GM12865 (cell line): ENCODE data around the gene LURAP1L.
A peak's percentile ranks its signal among the peaks of the same experiment; 100 is the strongest.

Experiments used
- DNase-seq: peaks from one replicate; pipeline ENCODE4 v3.0.0; 2010; ENCODE audit warnings: low read depth
- H3K4me3 ChIP-seq: 2 replicates; pipeline ENCODE4 v1.5.1; 2011; ENCODE audit warnings: mild to moderate bottlenecking, low read depth, low read length, control low read depth
- CTCF ChIP-seq: IDR thresholded peaks from 2 replicates; pipeline ENCODE4 v1.5.1; 2011; ENCODE audit warnings: low read length, control low read depth, low read depth, inconsistent platforms; ENCODE audit not compliant: insufficient read depth; ENCODE audit errors: missing control alignments

Gene LURAP1L

GRCh38 chr9:12784461-12785259 is 9.8 kb downstream of the LURAP1L start:
- TF ChIP-seq CTCF, result no peak
- H3K4me3 ChIP-seq, result no peak overlapping the region
- DNase-seq, result peak; percentile 63

GRCh38 chr9:12785260-12785770 is 10.5 kb downstream of the LURAP1L start:
- no peak for TF ChIP-seq CTCF
- DNase-seq, result no peak
- H3K4me3 ChIP-seq, result no peak overlapping the region

- TF ChIP-seq CTCF, result no peak
- no peak for DNase-seq
- no peak overlapping the region for H3K4me3 ChIP-seq
These were observed 11.1 kb downstream of the LURAP1L start for GRCh38 chr9:12785941-12786340.

GRCh38 chr9:12790001-12790400 is 15.2 kb downstream of the LURAP1L start:
- TF ChIP-seq CTCF, result no peak

GRCh38 chr9:12790883-12791282 is 16.1 kb downstream of the LURAP1L start:
- no peak overlapping the region for H3K4me3 ChIP-seq
- DNase-seq, result no peak
- no peak for TF ChIP-seq CTCF

More at GRCh38 chr9:12790001-12790400, 15.2 kb downstream of the LURAP1L start:
- H3K4me3 ChIP-seq, result no peak overlapping the region
- DNase-seq, result no peak

- no peak for DNase-seq
- no peak for TF ChIP-seq CTCF
These were observed 19.4 kb downstream of the LURAP1L start for GRCh38 chr9:12794101-12794799.

More at GRCh38 chr9:12794101-12794799, 19.4 kb downstream of the LURAP1L start:
- no peak overlapping the region for H3K4me3 ChIP-seq
